Neural progenitor cell (in vitro differentiated cells): ENCODE measurements around the gene VPS41. TPM values are rescaled to one million over a fixed set of nuclear protein-coding genes. Genes with fewer than 3 reads are reported as not detected.

Experiments
- DNase-seq: peaks from one replicate; pipeline ENCODE4 v3.0.0-alpha.2; 2016; ENCODE audit warnings: low spot score
- H2AFZ ChIP-seq: fragments of 200-600 bp; sonication (generic); replicated peaks from 2 replicates; pipeline ENCODE4 v1.6.1; 2016; ENCODE audit warnings: antibody characterized with exemption
- H3F3A ChIP-seq: fragments of 200-600 bp; sonication (generic); 2 replicates; pipeline ENCODE4 v1.6.1; 2016; ENCODE audit warnings: antibody characterized with exemption, low read depth
- H3K27ac ChIP-seq: fragments of 200-600 bp; sonication (generic); 2 replicates; pipeline ENCODE4 v1.5.1; 2016; ENCODE audit warnings: mild to moderate bottlenecking
- H3K27me3 ChIP-seq: fragments of 200-600 bp; sonication (generic); 2 replicates; pipeline ENCODE4 v1.6.1; 2016; ENCODE audit warnings: mild to moderate bottlenecking, moderate library complexity
- H3K36me3 ChIP-seq: fragments of 200-600 bp; sonication (generic); 2 replicates; pipeline ENCODE4 v1.5.1; 2016
- H3K4me1 ChIP-seq: fragments of 200-600 bp; sonication (generic); 2 replicates; pipeline ENCODE4 v1.6.1; 2016; ENCODE audit warnings: mixed run types
- H3K4me2 ChIP-seq: fragments of 200-600 bp; sonication (generic); 2 replicates; pipeline ENCODE4 v1.6.1; 2016
- H3K4me3 ChIP-seq: fragments of 200-600 bp; sonication (generic); 2 replicates; pipeline ENCODE4 v1.5.1; 2016
- H3K79me2 ChIP-seq: fragments of 200-600 bp; sonication (generic); 2 replicates; pipeline ENCODE4 v1.6.1; 2016; ENCODE audit warnings: low read depth
- H3K9ac ChIP-seq: fragments of 200-600 bp; sonication (generic); 2 replicates; pipeline ENCODE4 v1.6.1; 2016
- H3K9me3 ChIP-seq: fragments of 200-600 bp; sonication (generic); 2 replicates; pipeline ENCODE4 v1.5.1; 2016; ENCODE audit warnings: low read depth
- H4K20me1 ChIP-seq: fragments of 200-600 bp; sonication (generic); 2 replicates; pipeline ENCODE4 v1.6.1; 2016; ENCODE audit warnings: low read depth
- H3K27ac Mint-ChIP-seq: 3 replicates; pipeline ENCODE4 v1.8.0; 2021; ENCODE audit warnings: mixed read lengths
- H3K27me3 Mint-ChIP-seq: 2 replicates; pipeline ENCODE4 v1.8.0; 2022; ENCODE audit warnings: low read depth, mild to moderate bottlenecking, inconsistent platforms, moderate library complexity, mixed read lengths; ENCODE audit not compliant: insufficient read depth
- H3K36me3 Mint-ChIP-seq: 3 replicates; pipeline ENCODE4 v1.8.0; 2021; ENCODE audit warnings: mixed read lengths
- H3K4me1 Mint-ChIP-seq: 3 replicates; pipeline ENCODE4 v1.8.0; 2021; ENCODE audit warnings: mixed read lengths
- H3K4me3 Mint-ChIP-seq: 3 replicates; pipeline ENCODE4 v1.8.0; 2021; ENCODE audit warnings: mild to moderate bottlenecking, moderate library complexity, mixed read lengths
- H3K9me3 Mint-ChIP-seq: 3 replicates; pipeline ENCODE4 v1.8.0; 2020; ENCODE audit warnings: mixed read lengths
- EZH2 ChIP-seq: fragments of 200-600 bp; sonication (generic); IDR thresholded peaks from 2 replicates; pipeline ENCODE4 v1.6.1; 2017; ENCODE audit warnings: antibody characterized with exemption, mild to moderate bottlenecking, moderate library complexity
- EZH2phosphoT487 ChIP-seq: fragments of 200-600 bp; sonication (generic); IDR thresholded peaks from 2 replicates; pipeline ENCODE4 v1.6.1; 2017; ENCODE audit warnings: antibody characterized with exemption
- total RNA-seq: library from RNA; depleted of rRNA; stranded (reverse); fragments of >200 nt; gene quantifications from 2 replicates; pipeline ENCODE4 v1.2.3, GENCODE V29; 2015; ENCODE audit warnings: low replicate concordance
- TF ChIP-seq, protein P1 (sequence below): fragments of 200-600 bp; sonication (generic); IDR thresholded peaks from 2 replicates; pipeline ENCODE4 v1.5.1; 2017; ENCODE audit warnings: antibody characterized with exemption, mild to moderate bottlenecking

Gene VPS41
- total RNA-seq, 1 donor from 2014 or later = 92.3 TPM

- no peaks in the 10 kb centered on the region for H3F3A ChIP-seq
- H3K4me3 ChIP-seq = no peak overlapping the region
- no peak for DNase-seq
- no peaks in the 10 kb centered on the region for H3K4me1 Mint-ChIP-seq
- no peaks in the 10 kb centered on the region for H3K36me3 ChIP-seq
- no peak for TF ChIP-seq EZH2phosphoT487
- TF ChIP-seq, protein P1, sequence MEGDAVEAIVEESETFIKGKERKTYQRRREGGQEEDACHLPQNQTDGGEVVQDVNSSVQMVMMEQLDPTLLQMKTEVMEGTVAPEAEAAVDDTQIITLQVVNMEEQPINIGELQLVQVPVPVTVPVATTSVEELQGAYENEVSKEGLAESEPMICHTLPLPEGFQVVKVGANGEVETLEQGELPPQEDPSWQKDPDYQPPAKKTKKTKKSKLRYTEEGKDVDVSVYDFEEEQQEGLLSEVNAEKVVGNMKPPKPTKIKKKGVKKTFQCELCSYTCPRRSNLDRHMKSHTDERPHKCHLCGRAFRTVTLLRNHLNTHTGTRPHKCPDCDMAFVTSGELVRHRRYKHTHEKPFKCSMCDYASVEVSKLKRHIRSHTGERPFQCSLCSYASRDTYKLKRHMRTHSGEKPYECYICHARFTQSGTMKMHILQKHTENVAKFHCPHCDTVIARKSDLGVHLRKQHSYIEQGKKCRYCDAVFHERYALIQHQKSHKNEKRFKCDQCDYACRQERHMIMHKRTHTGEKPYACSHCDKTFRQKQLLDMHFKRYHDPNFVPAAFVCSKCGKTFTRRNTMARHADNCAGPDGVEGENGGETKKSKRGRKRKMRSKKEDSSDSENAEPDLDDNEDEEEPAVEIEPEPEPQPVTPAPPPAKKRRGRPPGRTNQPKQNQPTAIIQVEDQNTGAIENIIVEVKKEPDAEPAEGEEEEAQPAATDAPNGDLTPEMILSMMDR = no peak
- TF ChIP-seq EZH2 = no peak
- peaks cover 7% of the 10 kb centered on the region for H3K4me1 ChIP-seq
- no peak overlapping the region for H3K27ac ChIP-seq
- H3K4me3 Mint-ChIP-seq = no peak overlapping the region
- H3K79me2 ChIP-seq = no peaks in the 10 kb centered on the region
- H2AFZ ChIP-seq = no peak overlapping the region
- H3K36me3 Mint-ChIP-seq = peaks cover 10% of the 10 kb centered on the region
- no peaks in the 10 kb centered on the region for H3K27me3 Mint-ChIP-seq
- no peaks in the 10 kb centered on the region for H3K27me3 ChIP-seq
- H4K20me1 ChIP-seq = no peaks in the 10 kb centered on the region
- H3K9me3 ChIP-seq = no peaks in the 10 kb centered on the region
- no peak overlapping the region for H3K4me2 ChIP-seq
- no peak overlapping the region for H3K9ac ChIP-seq
- H3K9me3 Mint-ChIP-seq = no peaks in the 10 kb centered on the region
- H3K27ac Mint-ChIP-seq = no peak overlapping the region
Observed at GRCh38 chr7:38728145-38728544, 180.8 kb downstream of the VPS41 start.

GRCh38 chr7:38727184-38727940 lies 181.6 kb downstream of the VPS41 start:
- Histone ChIP-seq H3K4me3 (no peak overlapping the region), H3K27me3 (no peaks in the 10 kb centered on the region), H3K79me2 (no peaks in the 10 kb centered on the region), H3K4me1 (peaks cover 7% of the 10 kb centered on the region), H2AFZ (no peak overlapping the region), H3F3A (no peaks in the 10 kb centered on the region), H3K27ac (no peak overlapping the region), H3K9ac (no peak overlapping the region), H3K4me2 (no peak overlapping the region), H3K9me3 (no peaks in the 10 kb centered on the region), H4K20me1 (no peaks in the 10 kb centered on the region), H3K36me3 (no peaks in the 10 kb centered on the region)
- DNase-seq = no peak
- TF ChIP-seq EZH2phosphoT487 (no peak), EZH2 (no peak)
- TF ChIP-seq, protein P1 = no peak
- H3K4me1 Mint-ChIP-seq = no peaks in the 10 kb centered on the region
- no peak overlapping the region for H3K4me3 Mint-ChIP-seq
- peaks cover 12% of the 10 kb centered on the region for H3K36me3 Mint-ChIP-seq
- H3K9me3 Mint-ChIP-seq = no peaks in the 10 kb centered on the region
- H3K27me3 Mint-ChIP-seq = no peaks in the 10 kb centered on the region
- H3K27ac Mint-ChIP-seq = no peak overlapping the region

DNA sequence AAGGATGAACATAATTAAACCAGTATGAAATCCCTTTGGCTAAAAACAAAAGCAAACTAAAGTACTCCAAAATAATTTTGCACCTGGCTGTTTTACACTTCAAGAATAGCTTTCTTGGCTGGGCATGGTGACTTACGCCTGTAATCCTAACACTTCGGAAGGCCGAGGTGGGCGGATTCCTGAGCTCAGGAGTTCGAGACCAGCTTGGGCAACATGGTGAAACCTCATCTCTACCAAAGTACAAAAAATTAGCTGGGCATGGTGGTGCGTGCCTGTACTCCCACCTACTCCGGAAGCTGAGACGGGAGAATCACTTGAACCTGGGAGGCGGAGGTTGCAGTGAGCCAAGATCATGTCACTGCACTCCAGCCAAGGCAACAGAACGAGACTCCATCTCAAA lies 185.7 kb downstream of the VPS41 start:
- peaks cover 14% of the 10 kb centered on the region for H3K36me3 Mint-ChIP-seq
- DNase-seq = no peak
- TF ChIP-seq, protein P1 = no peak
- TF ChIP-seq EZH2 (no peak), EZH2phosphoT487 (no peak)
- Histone ChIP-seq H3K9me3 (no peaks in the 10 kb centered on the region), H3K4me3 (no peak overlapping the region), H4K20me1 (no peaks in the 10 kb centered on the region), H3K27ac (no peak overlapping the region), H3K79me2 (no peaks in the 10 kb centered on the region), H3K27me3 (no peaks in the 10 kb centered on the region), H3K9ac (no peak overlapping the region), H2AFZ (no peak overlapping the region), H3K36me3 (no peaks in the 10 kb centered on the region), H3K4me2 (no peak overlapping the region), H3F3A (peaks cover 6% of the 10 kb centered on the region), H3K4me1 (peaks cover 17% of the 10 kb centered on the region)
- peaks cover 8% of the 10 kb centered on the region for H3K4me1 Mint-ChIP-seq
- H3K27ac Mint-ChIP-seq = no peak overlapping the region
- H3K27me3 Mint-ChIP-seq = no peaks in the 10 kb centered on the region
- no peaks in the 10 kb centered on the region for H3K9me3 Mint-ChIP-seq
- H3K4me3 Mint-ChIP-seq = no peak overlapping the region
